Measurements from ENCODE around the gene EFNA2. TPM values are rescaled to one million over a fixed set of nuclear protein-coding genes. Genes with fewer than 3 reads are reported as not detected.
A peak's percentile ranks its signal among the peaks of the same experiment; 100 is the strongest.

The EFNA2 gene
- total RNA-seq, 4 donors from 2014 or later, result not detected

- Histone ChIP-seq H3K4me3 (no peak overlapping the region), H3K4me1 (peaks cover 0 to 22% (median 0%) of the 10 kb centered on the region in 4 donors)
Measured at GRCh38 chr19:1288833-1289685, 3.4 kb downstream of the EFNA2 start.

GRCh38 chr19:1289686-1290025 is 4.0 kb downstream of the EFNA2 start:
- no peak for TF ChIP-seq CTCF (IDR thresholded peaks at IDR 0.05)
- no peak for TF ChIP-seq EP300 (IDR thresholded peaks at IDR 0.05)
- no peak for TF ChIP-seq POLR2A (IDR thresholded peaks at IDR 0.05)
- Histone ChIP-seq H3K4me3 (no peak overlapping the region), H3K9me3 (no peaks in the 10 kb centered on the region), H3K27ac (no peak overlapping the region), H3K4me1 (peaks cover 0 to 22% (median 0%) of the 10 kb centered on the region in 4 donors), H3K36me3 (no peaks in the 10 kb centered on the region), H3K27me3 (peaks cover 0 to 92% of the 10 kb centered on the region in 2 donors)
- no peak for DNase-seq (ENCODE audit: low spot score in 2 of 2)
- WGBS, 2 donors, result 52 to 58% methylated on average over 18 to 19 of the region's 19 CpGs

More at GRCh38 chr19:1288833-1289685, 3.4 kb downstream of the EFNA2 start:
- TF ChIP-seq EP300 (IDR thresholded peaks at IDR 0.05) (no peak), CTCF (IDR thresholded peaks at IDR 0.05) (no peak), POLR2A (IDR thresholded peaks at IDR 0.05) (no peak)
- Histone ChIP-seq H3K36me3 (no peaks in the 10 kb centered on the region), H3K9me3 (no peaks in the 10 kb centered on the region), H3K27me3 (peaks cover 0 to 92% of the 10 kb centered on the region in 2 donors), H3K27ac (no peak overlapping the region)
- 85 to 87% methylated on average over 19 to 38 of the region's 41 CpGs for WGBS, 2 donors
- DNase-seq (ENCODE audit: low spot score in 2 of 2), result no peak

- Histone ChIP-seq H3K9me3 (no peaks in the 10 kb centered on the region), H3K36me3 (no peaks in the 10 kb centered on the region), H3K27ac (no peak overlapping the region), H3K27me3 (peaks cover 0 to 92% of the 10 kb centered on the region in 2 donors), H3K4me3 (no peak overlapping the region), H3K4me1 (peaks cover 0 to 25% (median 3%) of the 10 kb centered on the region in 4 donors)
- WGBS, 2 donors, result 83 to 87% methylated on average over 5 to 24 of the region's 24 CpGs
- DNase-seq (ENCODE audit: low spot score in 2 of 2), result no peak
- TF ChIP-seq POLR2A (IDR thresholded peaks at IDR 0.05) (no peak), CTCF (IDR thresholded peaks at IDR 0.05) (no peak), EP300 (IDR thresholded peaks at IDR 0.05) (no peak)
Measured at GRCh38 chr19:1290196-1290702, 4.6 kb downstream of the EFNA2 start.

GRCh38 chr19:1290703-1291651 is 5.3 kb downstream of the EFNA2 start:
- H3K4me1 ChIP-seq, result peaks cover 0 to 29% (median 5%) of the 10 kb centered on the region in 4 donors
- TF ChIP-seq POLR2A (IDR thresholded peaks at IDR 0.05) (no peak), EP300 (IDR thresholded peaks at IDR 0.05) (no peak), CTCF (IDR thresholded peaks at IDR 0.05) (no peak)
- H3K9me3 ChIP-seq, result no peaks in the 10 kb centered on the region
- WGBS, 2 donors, result 79 to 82% methylated on average over 33 to 34 of the region's 40 CpGs
- no peak for DNase-seq (ENCODE audit: low spot score in 2 of 2)
- H3K4me3 ChIP-seq, result no peak overlapping the region
- peak overlapping the region in 1 of 4 donors; percentile 37 for H3K27ac ChIP-seq
- no peaks in the 10 kb centered on the region for H3K36me3 ChIP-seq
- peaks cover 0 to 94% of the 10 kb centered on the region in 2 donors for H3K27me3 ChIP-seq
